A549 (cell line): ENCODE measurements around the gene PARP9.

Experiments
- CBX2 ChIP-seq: fragments of 200-600 bp; sonication (generic); IDR thresholded peaks from 2 replicates; pipeline ENCODE4 v1.6.1; 2016; ENCODE audit warnings: low read depth, mild to moderate bottlenecking, borderline replicate concordance
- CHD4 ChIP-seq: fragments of 200-600 bp; sonication (generic); IDR thresholded peaks from 2 replicates; pipeline ENCODE4 v1.6.1; 2016; ENCODE audit warnings: antibody characterized with exemption, mild to moderate bottlenecking, borderline replicate concordance
- NFE2L2 ChIP-seq: fragments of 150-350 bp; conservative IDR thresholded peaks from 2 replicates; pipeline ENCODE4 v1.6.1; 2014; ENCODE audit warnings: low read length
- POLR2A ChIP-seq: IDR thresholded peaks from 2 replicates; pipeline ENCODE4 v1.6.1; 2012; ENCODE audit warnings: mild to moderate bottlenecking, low read length
- ZFP36 ChIP-seq: fragments of 450-650 bp; IDR thresholded peaks from 2 replicates; pipeline ENCODE4 v1.6.1; 2014; ENCODE audit warnings: borderline replicate concordance; ENCODE audit not compliant: partially characterized antibody
- TF ChIP-seq, protein P1 (sequence below): IDR thresholded peaks from 2 replicates; pipeline ENCODE4 v1.6.1; 2012
- TF ChIP-seq, protein P2 (sequence below): fragments of >200 bp; sonication (Bioruptor Twin); formaldehyde crosslinking; IDR thresholded peaks from 3 replicates; pipeline ENCODE4 v1.5.1; 2016
- TF ChIP-seq, protein P3 (sequence below): fragments of 250-450 bp; sonication (Bioruptor Pico); IDR thresholded peaks from 2 replicates; pipeline ENCODE4 v1.5.0; 2021; ENCODE audit warnings: mild to moderate bottlenecking, moderate library complexity, borderline replicate concordance

DNA sequence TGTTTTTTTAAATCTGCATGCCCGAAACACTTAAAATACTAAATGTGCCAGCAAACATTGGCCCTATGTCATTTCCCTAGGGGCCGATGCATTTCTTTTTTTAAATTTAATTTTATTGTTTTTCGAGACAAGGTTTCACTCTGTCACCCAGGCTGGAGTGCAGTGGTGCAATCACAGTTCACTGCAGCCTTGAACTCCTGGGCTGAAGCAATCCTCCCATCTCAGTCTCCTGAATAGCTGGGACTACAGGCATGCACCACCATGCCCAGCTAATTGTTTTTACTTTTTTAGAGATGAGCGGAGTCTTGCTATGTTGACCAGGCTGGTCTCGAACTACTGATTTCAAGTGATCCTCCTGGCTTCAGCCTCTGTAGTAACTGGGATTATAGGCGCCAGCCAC lies 5.5 kb downstream of the PARP9 start:
- no peak for TF ChIP-seq POLR2A
- TF ChIP-seq, protein P1, sequence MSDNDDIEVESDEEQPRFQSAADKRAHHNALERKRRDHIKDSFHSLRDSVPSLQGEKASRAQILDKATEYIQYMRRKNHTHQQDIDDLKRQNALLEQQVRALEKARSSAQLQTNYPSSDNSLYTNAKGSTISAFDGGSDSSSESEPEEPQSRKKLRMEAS = no peak
- TF ChIP-seq, protein P2, sequence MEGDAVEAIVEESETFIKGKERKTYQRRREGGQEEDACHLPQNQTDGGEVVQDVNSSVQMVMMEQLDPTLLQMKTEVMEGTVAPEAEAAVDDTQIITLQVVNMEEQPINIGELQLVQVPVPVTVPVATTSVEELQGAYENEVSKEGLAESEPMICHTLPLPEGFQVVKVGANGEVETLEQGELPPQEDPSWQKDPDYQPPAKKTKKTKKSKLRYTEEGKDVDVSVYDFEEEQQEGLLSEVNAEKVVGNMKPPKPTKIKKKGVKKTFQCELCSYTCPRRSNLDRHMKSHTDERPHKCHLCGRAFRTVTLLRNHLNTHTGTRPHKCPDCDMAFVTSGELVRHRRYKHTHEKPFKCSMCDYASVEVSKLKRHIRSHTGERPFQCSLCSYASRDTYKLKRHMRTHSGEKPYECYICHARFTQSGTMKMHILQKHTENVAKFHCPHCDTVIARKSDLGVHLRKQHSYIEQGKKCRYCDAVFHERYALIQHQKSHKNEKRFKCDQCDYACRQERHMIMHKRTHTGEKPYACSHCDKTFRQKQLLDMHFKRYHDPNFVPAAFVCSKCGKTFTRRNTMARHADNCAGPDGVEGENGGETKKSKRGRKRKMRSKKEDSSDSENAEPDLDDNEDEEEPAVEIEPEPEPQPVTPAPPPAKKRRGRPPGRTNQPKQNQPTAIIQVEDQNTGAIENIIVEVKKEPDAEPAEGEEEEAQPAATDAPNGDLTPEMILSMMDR = no peak
- TF ChIP-seq NFE2L2 = no peak
- TF ChIP-seq ZFP36 = no peak
- no peak for TF ChIP-seq CBX2
- no peak for TF ChIP-seq CHD4
- TF ChIP-seq, protein P3, sequence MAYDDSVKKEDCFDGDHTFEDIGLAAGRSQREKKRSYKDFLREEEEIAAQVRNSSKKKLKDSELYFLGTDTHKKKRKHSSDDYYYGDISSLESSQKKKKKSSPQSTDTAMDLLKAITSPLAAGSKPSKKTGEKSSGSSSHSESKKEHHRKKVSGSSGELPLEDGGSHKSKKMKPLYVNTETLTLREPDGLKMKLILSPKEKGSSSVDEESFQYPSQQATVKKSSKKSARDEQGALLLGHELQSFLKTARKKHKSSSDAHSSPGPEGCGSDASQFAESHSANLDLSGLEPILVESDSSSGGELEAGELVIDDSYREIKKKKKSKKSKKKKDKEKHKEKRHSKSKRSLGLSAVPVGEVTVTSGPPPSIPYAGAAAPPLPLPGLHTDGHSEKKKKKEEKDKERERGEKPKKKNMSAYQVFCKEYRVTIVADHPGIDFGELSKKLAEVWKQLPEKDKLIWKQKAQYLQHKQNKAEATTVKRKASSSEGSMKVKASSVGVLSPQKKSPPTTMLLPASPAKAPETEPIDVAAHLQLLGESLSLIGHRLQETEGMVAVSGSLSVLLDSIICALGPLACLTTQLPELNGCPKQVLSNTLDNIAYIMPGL (CRISPR knock-in tag) = no peak
